HL-60 (cell line): ENCODE results near the gene ERGIC1.
A peak's percentile ranks its signal among the peaks of the same experiment; 100 is the strongest.

Experiments
- DNase-seq, 2 experiments: peaks; one replicate each; pipeline ENCODE4 v3.0.0-alpha.2; 2010 to 2020; ENCODE audit warnings: low read depth in 1 of 2, low spot score in 1 of 2
- H3K27ac ChIP-seq: fragments of 250-450 bp; sonication (Bioruptor Pico); replicated peaks from 2 replicates; pipeline ENCODE4 v1.5.1; 2020; ENCODE audit warnings: mild to moderate bottlenecking, moderate library complexity
- H3K27me3 ChIP-seq: fragments of 250-450 bp; sonication (Bioruptor Pico); 2 replicates; pipeline ENCODE4 v1.5.1; 2021; ENCODE audit warnings: mild to moderate bottlenecking, moderate library complexity; ENCODE audit not compliant: insufficient read depth, poor library complexity, severe bottlenecking
- H3K4me3 ChIP-seq: replicated peaks from 2 replicates; pipeline ENCODE4 v1.5.1; 2011; ENCODE audit warnings: mild to moderate bottlenecking, control low read depth, low read length; ENCODE audit not compliant: insufficient read depth
- GABPA ChIP-seq: IDR thresholded peaks from 2 replicates; pipeline ENCODE4 v1.6.1; 2012; ENCODE audit warnings: low read depth
- POLR2AphosphoS5 ChIP-seq: IDR thresholded peaks from 2 replicates; pipeline ENCODE4 v1.6.1; 2012; ENCODE audit warnings: low read depth
- SPI1 ChIP-seq: IDR thresholded peaks from 2 replicates; pipeline ENCODE4 v1.6.1; 2012; ENCODE audit warnings: low read depth, mild to moderate bottlenecking, borderline replicate concordance
- TF ChIP-seq, protein P1 (sequence below): IDR thresholded peaks from one replicate; pipeline ENCODE4 v1.5.1; 2011; ENCODE audit warnings: low read length, control low read depth, inconsistent platforms; ENCODE audit not compliant: insufficient read depth
- TF ChIP-seq, protein P2 (sequence below): IDR thresholded peaks from 2 replicates; pipeline ENCODE4 v1.6.1; 2012; ENCODE audit warnings: low read depth; ENCODE audit not compliant: insufficient replicate concordance

The ERGIC1 gene

DNA sequence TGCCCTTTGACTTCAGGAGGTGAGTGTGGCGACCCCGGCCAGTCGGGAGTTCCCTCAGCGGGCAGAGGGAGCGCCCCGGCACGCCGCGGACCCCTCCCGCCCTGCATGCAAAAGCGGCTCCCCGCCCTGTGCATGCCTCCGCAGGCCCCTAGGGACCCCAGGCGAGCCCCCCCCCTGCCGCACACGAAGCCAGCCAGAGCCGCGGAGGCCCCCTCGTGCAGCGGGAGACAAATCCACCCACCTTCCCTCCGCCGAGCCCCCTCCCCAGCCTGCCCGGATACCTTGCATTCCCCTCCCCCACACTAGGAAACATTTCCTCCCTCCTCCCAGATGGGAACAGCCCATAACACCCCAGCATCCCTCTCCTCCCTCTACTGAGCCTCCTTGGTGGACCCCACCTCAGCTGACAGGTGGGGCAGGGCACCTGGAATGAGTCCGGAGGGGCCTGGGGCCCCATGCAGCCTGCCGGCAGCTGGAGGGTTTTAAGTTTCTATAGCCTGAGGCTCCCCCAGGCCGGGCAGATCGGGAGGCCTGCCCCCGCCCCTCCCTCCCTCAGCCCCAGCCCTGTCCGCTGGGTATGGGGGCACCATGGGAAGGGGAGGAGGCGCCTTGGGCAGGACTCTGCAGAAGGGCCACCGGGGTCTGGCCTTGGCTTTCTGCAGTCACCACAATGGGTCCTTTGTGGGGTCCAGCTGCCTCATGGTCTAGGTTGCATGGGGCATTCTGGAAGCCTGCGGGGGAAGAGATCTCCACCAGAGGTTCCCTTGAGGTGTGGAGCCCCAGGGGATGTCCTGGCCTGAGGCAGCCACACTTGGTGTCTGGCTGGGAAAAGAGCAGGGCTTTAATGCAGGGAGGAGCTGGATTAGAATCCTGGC is 601 bp downstream of the ERGIC1 start:
- Histone ChIP-seq H3K27ac (no peak overlapping the region), H3K27me3 (no peaks in the 10 kb centered on the region), H3K4me3 (peak overlapping the region; percentile 69)
- TF ChIP-seq, protein P1, sequence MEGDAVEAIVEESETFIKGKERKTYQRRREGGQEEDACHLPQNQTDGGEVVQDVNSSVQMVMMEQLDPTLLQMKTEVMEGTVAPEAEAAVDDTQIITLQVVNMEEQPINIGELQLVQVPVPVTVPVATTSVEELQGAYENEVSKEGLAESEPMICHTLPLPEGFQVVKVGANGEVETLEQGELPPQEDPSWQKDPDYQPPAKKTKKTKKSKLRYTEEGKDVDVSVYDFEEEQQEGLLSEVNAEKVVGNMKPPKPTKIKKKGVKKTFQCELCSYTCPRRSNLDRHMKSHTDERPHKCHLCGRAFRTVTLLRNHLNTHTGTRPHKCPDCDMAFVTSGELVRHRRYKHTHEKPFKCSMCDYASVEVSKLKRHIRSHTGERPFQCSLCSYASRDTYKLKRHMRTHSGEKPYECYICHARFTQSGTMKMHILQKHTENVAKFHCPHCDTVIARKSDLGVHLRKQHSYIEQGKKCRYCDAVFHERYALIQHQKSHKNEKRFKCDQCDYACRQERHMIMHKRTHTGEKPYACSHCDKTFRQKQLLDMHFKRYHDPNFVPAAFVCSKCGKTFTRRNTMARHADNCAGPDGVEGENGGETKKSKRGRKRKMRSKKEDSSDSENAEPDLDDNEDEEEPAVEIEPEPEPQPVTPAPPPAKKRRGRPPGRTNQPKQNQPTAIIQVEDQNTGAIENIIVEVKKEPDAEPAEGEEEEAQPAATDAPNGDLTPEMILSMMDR = no peak
- TF ChIP-seq, protein P2, sequence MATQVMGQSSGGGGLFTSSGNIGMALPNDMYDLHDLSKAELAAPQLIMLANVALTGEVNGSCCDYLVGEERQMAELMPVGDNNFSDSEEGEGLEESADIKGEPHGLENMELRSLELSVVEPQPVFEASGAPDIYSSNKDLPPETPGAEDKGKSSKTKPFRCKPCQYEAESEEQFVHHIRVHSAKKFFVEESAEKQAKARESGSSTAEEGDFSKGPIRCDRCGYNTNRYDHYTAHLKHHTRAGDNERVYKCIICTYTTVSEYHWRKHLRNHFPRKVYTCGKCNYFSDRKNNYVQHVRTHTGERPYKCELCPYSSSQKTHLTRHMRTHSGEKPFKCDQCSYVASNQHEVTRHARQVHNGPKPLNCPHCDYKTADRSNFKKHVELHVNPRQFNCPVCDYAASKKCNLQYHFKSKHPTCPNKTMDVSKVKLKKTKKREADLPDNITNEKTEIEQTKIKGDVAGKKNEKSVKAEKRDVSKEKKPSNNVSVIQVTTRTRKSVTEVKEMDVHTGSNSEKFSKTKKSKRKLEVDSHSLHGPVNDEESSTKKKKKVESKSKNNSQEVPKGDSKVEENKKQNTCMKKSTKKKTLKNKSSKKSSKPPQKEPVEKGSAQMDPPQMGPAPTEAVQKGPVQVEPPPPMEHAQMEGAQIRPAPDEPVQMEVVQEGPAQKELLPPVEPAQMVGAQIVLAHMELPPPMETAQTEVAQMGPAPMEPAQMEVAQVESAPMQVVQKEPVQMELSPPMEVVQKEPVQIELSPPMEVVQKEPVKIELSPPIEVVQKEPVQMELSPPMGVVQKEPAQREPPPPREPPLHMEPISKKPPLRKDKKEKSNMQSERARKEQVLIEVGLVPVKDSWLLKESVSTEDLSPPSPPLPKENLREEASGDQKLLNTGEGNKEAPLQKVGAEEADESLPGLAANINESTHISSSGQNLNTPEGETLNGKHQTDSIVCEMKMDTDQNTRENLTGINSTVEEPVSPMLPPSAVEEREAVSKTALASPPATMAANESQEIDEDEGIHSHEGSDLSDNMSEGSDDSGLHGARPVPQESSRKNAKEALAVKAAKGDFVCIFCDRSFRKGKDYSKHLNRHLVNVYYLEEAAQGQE = no peak
- TF ChIP-seq SPI1 = no peak
- no peak for TF ChIP-seq GABPA
- TF ChIP-seq POLR2AphosphoS5 = no peak
- no peak for DNase-seq

DNA sequence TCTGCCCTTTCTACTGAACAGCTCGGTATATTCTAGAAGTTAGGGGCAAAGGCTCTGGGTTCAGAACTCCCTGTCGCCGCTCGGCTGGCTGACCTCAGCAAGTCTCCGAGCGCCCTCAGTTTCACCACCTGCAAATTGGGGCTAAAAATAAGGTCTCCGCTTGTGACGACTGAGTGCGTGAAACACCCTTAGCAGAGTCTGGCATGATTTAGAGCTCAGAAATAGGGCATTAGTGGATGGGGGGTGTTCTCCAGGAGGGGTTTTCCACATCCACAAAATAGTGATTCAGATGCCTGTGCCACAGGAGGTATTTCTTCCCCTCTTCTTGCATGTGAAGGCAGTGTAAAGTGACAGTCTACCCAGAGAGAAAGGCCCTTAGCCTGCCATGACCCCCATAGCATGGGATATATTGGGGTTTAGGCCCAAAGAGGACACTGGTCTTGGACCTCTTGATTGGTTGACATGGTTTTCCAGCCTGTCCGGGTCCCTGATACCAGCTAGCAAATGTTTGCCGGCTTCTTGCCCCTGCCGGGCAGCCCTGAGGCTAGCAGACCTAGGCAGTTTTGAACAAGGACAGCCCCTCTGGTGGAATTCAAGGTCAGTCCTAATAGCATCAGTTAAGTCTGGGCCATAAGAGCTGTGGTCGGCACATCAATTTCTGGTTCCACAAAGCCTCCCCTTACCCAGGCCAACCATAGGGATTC is 1.4 kb downstream of the ERGIC1 start:
- Histone ChIP-seq H3K4me3 (no peak overlapping the region), H3K27me3 (no peaks in the 10 kb centered on the region), H3K27ac (no peak overlapping the region)
- TF ChIP-seq GABPA (no peak), SPI1 (no peak), POLR2AphosphoS5 (no peak)
- TF ChIP-seq, protein P2 = no peak
- TF ChIP-seq, protein P1 = no peak
- DNase-seq = no peak

DNA sequence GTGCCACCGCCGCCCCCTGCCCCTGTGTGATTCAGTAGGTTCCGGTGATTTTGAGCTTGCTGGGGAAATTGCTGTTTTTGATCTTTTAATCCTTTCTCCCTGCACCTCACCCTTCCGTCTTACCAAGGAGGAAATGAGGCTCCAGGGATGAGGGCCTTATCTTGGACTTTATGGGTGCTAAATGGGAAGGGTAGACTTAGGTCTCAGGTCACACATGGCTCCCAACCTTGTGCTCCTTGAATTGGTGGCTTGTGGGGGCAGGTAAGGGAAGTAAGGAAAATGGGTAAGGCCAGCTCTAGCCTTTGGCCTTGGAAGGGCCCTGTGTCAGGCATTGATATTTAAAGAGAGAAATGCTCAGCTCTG is 1.9 kb downstream of the ERGIC1 start:
- no peak overlapping the region for H3K4me3 ChIP-seq
- H3K27me3 ChIP-seq = no peaks in the 10 kb centered on the region
- TF ChIP-seq, protein P1 = no peak
- TF ChIP-seq, protein P2 = no peak
- TF ChIP-seq SPI1 = no peak
- TF ChIP-seq POLR2AphosphoS5 = no peak
- TF ChIP-seq GABPA = no peak
- no peak for DNase-seq
- H3K27ac ChIP-seq = no peak overlapping the region
